HEK293 (cell line): ENCODE measurements around the gene CAMKMT.

ENCODE experiments used
- CTCF ChIA-PET: fragments of 350-600 bp; formaldehyde crosslinking; extraction: SDS; loops from one replicate; lab custom pipeline; 2021; ENCODE audit warnings: antibody characterized with exemption; lab: Yijun Ruan, JAX
- POLR2A ChIA-PET: fragments of 300-600 bp; formaldehyde crosslinking; extraction: SDS; loops from one replicate; lab custom pipeline; 2020; ENCODE audit warnings: antibody characterized with exemption, inconsistent platforms; lab: Yijun Ruan, JAX
- H3K27ac ChIP-seq: fragments of 200-500 bp; sonication (Bioruptor generic); 2 replicates; pipeline ENCODE4 v1.5.1; 2014; ENCODE audit warnings: low read depth, low read length, control low read depth, inconsistent platforms; ENCODE audit errors: extremely low read depth
- H3K36me3 ChIP-seq, 2 experiments: fragments of 200-500 bp in 1 of 2; sonication (Bioruptor generic) in 1 of 2; 1 replicate in 1 of 2; 2 replicates in 1 of 2; pipeline ENCODE4 v1.5.1; 2014 to 2017; ENCODE audit warnings: inconsistent platforms in 2 of 2, low read length in 2 of 2; ENCODE audit not compliant: control insufficient read depth in 2 of 2, insufficient read depth in 1 of 2
- H3K4me1 ChIP-seq: fragments of 200-500 bp; sonication (Bioruptor generic); 2 replicates; pipeline ENCODE4 v1.5.1; 2014; ENCODE audit warnings: mild to moderate bottlenecking, low read length, inconsistent platforms; ENCODE audit not compliant: control insufficient read depth, insufficient read depth
- H3K4me3 ChIP-seq: 2 replicates; pipeline ENCODE4 v1.5.1; 2011; ENCODE audit warnings: low read depth, mild to moderate bottlenecking, control low read depth, low read length, moderate library complexity
- H3K9me3 ChIP-seq: fragments of 200-500 bp; sonication (Bioruptor generic); 2 replicates; pipeline ENCODE4 v1.5.1; 2014; ENCODE audit warnings: low read depth, low read length, inconsistent platforms; ENCODE audit not compliant: control insufficient read depth, insufficient read depth
- GFI1B ChIP-seq: fragments of 450-650 bp; formaldehyde crosslinking; IDR thresholded peaks from 2 replicates; pipeline ENCODE4 v1.5.1; 2016; ENCODE audit warnings: missing biosample characterization, missing genetic modification characterization
- HOXA7 ChIP-seq: sonication (generic); formaldehyde crosslinking; IDR thresholded peaks from 2 replicates; pipeline ENCODE4 v1.8.1; 2022; ENCODE audit warnings: missing genetic modification reagents, borderline replicate concordance
- HOXC10 ChIP-seq: sonication (generic); formaldehyde crosslinking; IDR thresholded peaks from 2 replicates; pipeline ENCODE4 v1.8.1; 2023; ENCODE audit warnings: mild to moderate bottlenecking, missing genetic modification reagents
- RBAK ChIP-seq: fragments of 450-650 bp; formaldehyde crosslinking; IDR thresholded peaks from 2 replicates; pipeline ENCODE4 v1.5.1; 2016; ENCODE audit warnings: missing biosample characterization, missing genetic modification characterization
- SETDB1 ChIP-seq: IDR thresholded peaks from one replicate; pipeline ENCODE4 v1.6.1; 2017; ENCODE audit warnings: mild to moderate bottlenecking, low read length, moderate library complexity, mixed read lengths; ENCODE audit not compliant: insufficient read length
- SP2 ChIP-seq: fragments of 450-650 bp; formaldehyde crosslinking; IDR thresholded peaks from 2 replicates; pipeline ENCODE4 v1.5.1; 2016; ENCODE audit warnings: missing biosample characterization, missing genetic modification characterization
- ZBTB17 ChIP-seq: fragments of 450-650 bp; formaldehyde crosslinking; IDR thresholded peaks from 2 replicates; pipeline ENCODE4 v1.5.1; 2016; ENCODE audit warnings: missing biosample characterization, missing genetic modification characterization
- ZBTB20 ChIP-seq: fragments of 450-650 bp; formaldehyde crosslinking; IDR thresholded peaks from 2 replicates; pipeline ENCODE4 v1.5.1; 2016; ENCODE audit warnings: missing biosample characterization, missing genetic modification characterization
- ZFP3 ChIP-seq: fragments of 450-650 bp; formaldehyde crosslinking; IDR thresholded peaks from 2 replicates; pipeline ENCODE4 v1.5.1; 2016; ENCODE audit warnings: low read depth, missing biosample characterization, missing genetic modification characterization
- ZIC2 ChIP-seq: fragments of 450-650 bp; formaldehyde crosslinking; IDR thresholded peaks from 2 replicates; pipeline ENCODE4 v1.5.1; 2016; ENCODE audit warnings: missing biosample characterization, missing genetic modification characterization
- ZNF114 ChIP-seq: fragments of 450-650 bp; formaldehyde crosslinking; IDR thresholded peaks from 2 replicates; pipeline ENCODE4 v1.5.0; 2017; ENCODE audit warnings: missing biosample characterization, missing genetic modification characterization
- ZNF133 ChIP-seq: fragments of 450-650 bp; formaldehyde crosslinking; IDR thresholded peaks from 2 replicates; pipeline ENCODE4 v1.5.1; 2016; ENCODE audit warnings: missing biosample characterization, missing genetic modification characterization
- ZNF138 ChIP-seq: fragments of 450-650 bp; formaldehyde crosslinking; IDR thresholded peaks from 2 replicates; pipeline ENCODE4 v1.5.1; 2016; ENCODE audit warnings: missing biosample characterization, missing genetic modification characterization, borderline replicate concordance
- ZNF2 ChIP-seq: fragments of 450-650 bp; formaldehyde crosslinking; IDR thresholded peaks from 2 replicates; pipeline ENCODE4 v1.5.1; 2016; ENCODE audit warnings: missing biosample characterization, missing genetic modification characterization
- ZNF221 ChIP-seq: fragments of 450-650 bp; formaldehyde crosslinking; IDR thresholded peaks from 2 replicates; pipeline ENCODE4 v1.5.1; 2017; ENCODE audit warnings: missing biosample characterization, missing genetic modification characterization, borderline replicate concordance
- ZNF24 ChIP-seq: fragments of 450-650 bp; formaldehyde crosslinking; IDR thresholded peaks from 2 replicates; pipeline ENCODE4 v1.5.1; 2016; ENCODE audit warnings: missing biosample characterization, missing genetic modification characterization
- ZNF292 ChIP-seq: fragments of 450-650 bp; formaldehyde crosslinking; IDR thresholded peaks from 2 replicates; pipeline ENCODE4 v1.5.1; 2016; ENCODE audit warnings: low read depth, missing biosample characterization, missing genetic modification characterization, borderline replicate concordance
- ZNF433 ChIP-seq: fragments of 450-650 bp; formaldehyde crosslinking; IDR thresholded peaks from 2 replicates; pipeline ENCODE4 v1.5.1; 2016; ENCODE audit warnings: missing biosample characterization, missing genetic modification characterization, low read depth
- ZNF501 ChIP-seq: fragments of 450-650 bp; formaldehyde crosslinking; IDR thresholded peaks from 2 replicates; pipeline ENCODE4 v1.5.1; 2016; ENCODE audit warnings: missing biosample characterization, missing genetic modification characterization
- ZNF544 ChIP-seq: fragments of 450-650 bp; formaldehyde crosslinking; IDR thresholded peaks from 2 replicates; pipeline ENCODE4 v1.5.0; 2017; ENCODE audit warnings: missing biosample characterization, missing genetic modification characterization
- ZNF549 ChIP-seq: fragments of 450-650 bp; IDR thresholded peaks from 2 replicates; pipeline ENCODE4 v1.5.1; 2018; ENCODE audit warnings: missing biosample characterization, missing genetic modification characterization, mild to moderate bottlenecking, inconsistent platforms, moderate library complexity
- ZNF555 ChIP-seq: fragments of 450-650 bp; formaldehyde crosslinking; conservative IDR thresholded peaks from 2 replicates; pipeline ENCODE4 v1.5.1; 2017; ENCODE audit warnings: missing biosample characterization, mild to moderate bottlenecking, missing genetic modification characterization, inconsistent platforms
- ZNF596 ChIP-seq: fragments of 450-650 bp; IDR thresholded peaks from 2 replicates; pipeline ENCODE4 v1.5.0; 2018; ENCODE audit warnings: missing biosample characterization, mild to moderate bottlenecking, missing genetic modification characterization, moderate library complexity
- ZNF610 ChIP-seq: fragments of 450-650 bp; formaldehyde crosslinking; IDR thresholded peaks from 2 replicates; pipeline ENCODE4 v1.5.1; 2016; ENCODE audit warnings: missing biosample characterization, missing genetic modification characterization, borderline replicate concordance
- ZNF621 ChIP-seq: fragments of 450-650 bp; formaldehyde crosslinking; IDR thresholded peaks from 2 replicates; pipeline ENCODE4 v1.5.1; 2017; ENCODE audit warnings: missing biosample characterization, missing genetic modification characterization
- ZNF677 ChIP-seq: fragments of 450-650 bp; IDR thresholded peaks from 2 replicates; pipeline ENCODE4 v1.5.0; 2018; ENCODE audit warnings: missing biosample characterization, mild to moderate bottlenecking, missing genetic modification characterization, moderate library complexity
- ZNF707 ChIP-seq: fragments of 450-650 bp; formaldehyde crosslinking; IDR thresholded peaks from 2 replicates; pipeline ENCODE4 v1.5.1; 2016; ENCODE audit warnings: missing biosample characterization, missing genetic modification characterization
- ZNF837 ChIP-seq: fragments of 450-650 bp; formaldehyde crosslinking; IDR thresholded peaks from 2 replicates; pipeline ENCODE4 v1.5.1; 2016; ENCODE audit warnings: missing biosample characterization, missing genetic modification characterization
- ZSCAN18 ChIP-seq: fragments of 450-650 bp; formaldehyde crosslinking; IDR thresholded peaks from 2 replicates; pipeline ENCODE4 v1.5.1; 2016; ENCODE audit warnings: missing biosample characterization, missing genetic modification characterization
- TF ChIP-seq, protein P1 (sequence below): fragments of 450-650 bp; formaldehyde crosslinking; IDR thresholded peaks from 2 replicates; pipeline ENCODE4 v1.5.1; 2017; ENCODE audit warnings: missing biosample characterization, missing genetic modification characterization
- TF ChIP-seq, protein P2 (sequence below): fragments of 450-650 bp; formaldehyde crosslinking; IDR thresholded peaks from 2 replicates; pipeline ENCODE4 v1.5.1; 2016; ENCODE audit warnings: missing biosample characterization, missing genetic modification characterization
- TF ChIP-seq, protein P3 (sequence below): fragments of 450-650 bp; IDR thresholded peaks from 2 replicates; pipeline ENCODE4 v1.5.1; 2018; ENCODE audit warnings: missing biosample characterization, mild to moderate bottlenecking, missing genetic modification characterization

Gene CAMKMT

DNA sequence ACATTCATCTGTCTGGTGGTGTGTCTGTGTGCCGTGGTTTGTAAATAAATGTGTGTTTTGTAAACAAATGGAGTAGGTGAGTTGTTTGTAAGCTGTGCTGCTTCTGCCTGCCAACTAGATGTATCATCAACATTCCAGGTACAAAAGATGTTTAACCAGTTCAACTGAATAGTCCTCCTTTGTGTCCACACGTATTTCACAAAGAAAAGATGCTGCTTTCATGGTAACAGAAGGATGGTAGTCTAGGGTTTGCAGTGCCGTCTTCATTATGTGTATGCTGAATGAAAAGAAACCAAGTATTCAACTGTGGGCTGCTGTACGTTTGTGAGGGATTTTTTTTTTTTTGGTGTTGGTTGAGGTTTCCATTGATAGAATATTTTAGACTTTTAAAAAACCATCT, 72.1 kb downstream of the CAMKMT start (continued):
- TF ChIP-seq, protein P1, sequence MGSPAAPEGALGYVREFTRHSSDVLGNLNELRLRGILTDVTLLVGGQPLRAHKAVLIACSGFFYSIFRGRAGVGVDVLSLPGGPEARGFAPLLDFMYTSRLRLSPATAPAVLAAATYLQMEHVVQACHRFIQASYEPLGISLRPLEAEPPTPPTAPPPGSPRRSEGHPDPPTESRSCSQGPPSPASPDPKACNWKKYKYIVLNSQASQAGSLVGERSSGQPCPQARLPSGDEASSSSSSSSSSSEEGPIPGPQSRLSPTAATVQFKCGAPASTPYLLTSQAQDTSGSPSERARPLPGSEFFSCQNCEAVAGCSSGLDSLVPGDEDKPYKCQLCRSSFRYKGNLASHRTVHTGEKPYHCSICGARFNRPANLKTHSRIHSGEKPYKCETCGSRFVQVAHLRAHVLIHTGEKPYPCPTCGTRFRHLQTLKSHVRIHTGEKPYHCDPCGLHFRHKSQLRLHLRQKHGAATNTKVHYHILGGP: no peak

DNA sequence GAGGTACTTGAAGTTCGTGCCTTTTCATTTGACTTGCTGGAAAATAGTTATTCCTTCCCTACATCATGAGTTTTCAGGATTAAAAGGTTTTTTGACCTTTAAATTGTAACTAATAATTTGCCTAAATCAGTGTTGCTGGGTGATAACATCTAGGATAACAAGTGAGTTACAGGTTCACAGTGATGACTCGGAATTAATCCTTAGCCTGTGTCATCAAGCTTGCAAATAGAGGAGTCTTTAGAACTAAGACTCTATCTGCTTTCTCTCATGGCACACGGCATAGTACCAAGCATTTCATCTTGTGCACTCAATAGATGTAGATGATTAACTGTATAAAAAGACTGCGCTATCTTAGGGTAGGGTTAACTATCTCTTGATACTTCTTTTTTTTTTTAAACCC, 79.5 kb downstream of the CAMKMT start:
- no peak for TF ChIP-seq ZNF24 (tag by site-specific recombination)
- TF ChIP-seq ZNF677 (tag by site-specific recombination): no peak
- TF ChIP-seq RBAK (tag by site-specific recombination): no peak
- TF ChIP-seq ZNF292 (tag by site-specific recombination): no peak
- no peak for TF ChIP-seq ZBTB20 (tag by site-specific recombination)
- TF ChIP-seq ZNF555: no peak
- TF ChIP-seq, protein P2, sequence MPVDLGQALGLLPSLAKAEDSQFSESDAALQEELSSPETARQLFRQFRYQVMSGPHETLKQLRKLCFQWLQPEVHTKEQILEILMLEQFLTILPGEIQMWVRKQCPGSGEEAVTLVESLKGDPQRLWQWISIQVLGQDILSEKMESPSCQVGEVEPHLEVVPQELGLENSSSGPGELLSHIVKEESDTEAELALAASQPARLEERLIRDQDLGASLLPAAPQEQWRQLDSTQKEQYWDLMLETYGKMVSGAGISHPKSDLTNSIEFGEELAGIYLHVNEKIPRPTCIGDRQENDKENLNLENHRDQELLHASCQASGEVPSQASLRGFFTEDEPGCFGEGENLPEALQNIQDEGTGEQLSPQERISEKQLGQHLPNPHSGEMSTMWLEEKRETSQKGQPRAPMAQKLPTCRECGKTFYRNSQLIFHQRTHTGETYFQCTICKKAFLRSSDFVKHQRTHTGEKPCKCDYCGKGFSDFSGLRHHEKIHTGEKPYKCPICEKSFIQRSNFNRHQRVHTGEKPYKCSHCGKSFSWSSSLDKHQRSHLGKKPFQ (tag by site-specific recombination): no peak
- no peak for TF ChIP-seq HOXA7
- no peak for TF ChIP-seq ZFP3 (tag by site-specific recombination)
- no peak for TF ChIP-seq ZBTB17 (tag by site-specific recombination)
- no peak for TF ChIP-seq ZNF433 (tag by site-specific recombination)
- no peak for TF ChIP-seq ZNF114
- TF ChIP-seq ZSCAN18 (tag by site-specific recombination): no peak
- TF ChIP-seq ZNF138 (tag by site-specific recombination): no peak
- no peak for TF ChIP-seq ZNF707 (tag by site-specific recombination)
- TF ChIP-seq ZNF837 (tag by site-specific recombination): no peak
- no peaks in the 10 kb centered on the region for H3K36me3 ChIP-seq
- ChIA-PET POLR2A (no interaction called here), CTCF (interaction anchor here (0.9 kb wide), 1 partner anchor 515 kb away, joined by 3 read pairs; no protein-coding TSS in a partner anchor)
- H3K4me3 ChIP-seq: no peak overlapping the region
- H3K9me3 ChIP-seq: no peaks in the 10 kb centered on the region
- no peak overlapping the region for H3K27ac ChIP-seq
- H3K4me1 ChIP-seq: no peaks in the 10 kb centered on the region

DNA sequence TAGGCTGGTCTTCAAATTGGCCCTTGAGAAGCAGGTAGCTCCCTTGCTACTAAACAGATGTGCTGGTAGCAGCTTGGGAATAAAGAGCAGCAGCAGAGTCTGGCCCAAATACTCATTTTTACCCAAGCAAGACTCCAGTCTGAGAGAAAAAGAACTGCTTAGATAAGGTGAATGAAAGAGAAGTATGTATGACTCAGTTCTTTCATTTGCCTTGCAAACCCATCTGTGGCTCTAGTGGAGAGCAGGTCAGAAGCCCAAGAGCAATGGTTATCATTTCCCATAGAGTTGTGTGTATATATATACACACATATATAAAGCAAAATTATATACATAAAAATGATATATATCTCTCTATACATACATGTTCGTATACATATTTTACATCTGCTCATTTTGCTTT, 80.3 kb downstream of the CAMKMT start:
- ChIA-PET CTCF (interaction anchor here (0.6 to 0.9 kb wide), 2 partner anchors 514 to 1070 kb away, joined by 3 read pairs; no protein-coding TSS in a partner anchor), POLR2A (no interaction called here)
- no peak overlapping the region for H3K4me3 ChIP-seq

More for the DNA sequence above, 80.3 kb downstream of the CAMKMT start:
- Histone ChIP-seq H3K4me1 (no peaks in the 10 kb centered on the region), H3K27ac (no peak overlapping the region), H3K9me3 (no peaks in the 10 kb centered on the region), H3K36me3 (no peaks in the 10 kb centered on the region)
- TF ChIP-seq ZNF501 (tag by site-specific recombination) (no peak), ZNF621 (tag by site-specific recombination) (no peak), ZNF544 (tag by site-specific recombination) (no peak), ZNF596 (tag by site-specific recombination) (no peak), ZNF2 (tag by site-specific recombination) (no peak), ZNF549 (tag by site-specific recombination) (no peak), ZIC2 (tag by site-specific recombination) (no peak), ZNF610 (tag by site-specific recombination) (no peak), ZNF133 (no peak), SETDB1 (no peak), SP2 (tag by site-specific recombination) (no peak), ZNF221 (tag by site-specific recombination) (no peak), GFI1B (tag by site-specific recombination) (no peak), HOXC10 (no peak), ZNF555 (no peak)
- TF ChIP-seq, protein P3, sequence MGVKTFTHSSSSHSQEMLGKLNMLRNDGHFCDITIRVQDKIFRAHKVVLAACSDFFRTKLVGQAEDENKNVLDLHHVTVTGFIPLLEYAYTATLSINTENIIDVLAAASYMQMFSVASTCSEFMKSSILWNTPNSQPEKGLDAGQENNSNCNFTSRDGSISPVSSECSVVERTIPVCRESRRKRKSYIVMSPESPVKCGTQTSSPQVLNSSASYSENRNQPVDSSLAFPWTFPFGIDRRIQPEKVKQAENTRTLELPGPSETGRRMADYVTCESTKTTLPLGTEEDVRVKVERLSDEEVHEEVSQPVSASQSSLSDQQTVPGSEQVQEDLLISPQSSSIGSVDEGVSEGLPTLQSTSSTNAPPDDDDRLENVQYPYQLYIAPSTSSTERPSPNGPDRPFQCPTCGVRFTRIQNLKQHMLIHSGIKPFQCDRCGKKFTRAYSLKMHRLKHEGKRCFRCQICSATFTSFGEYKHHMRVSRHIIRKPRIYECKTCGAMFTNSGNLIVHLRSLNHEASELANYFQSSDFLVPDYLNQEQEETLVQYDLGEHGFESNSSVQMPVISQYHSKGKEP (tag by site-specific recombination): no peak
